ENCODE results near the gene PPM1N.
A peak's percentile ranks its signal among the peaks of the same experiment; 100 is the strongest.

The PPM1N gene

GRCh38 chr19:45485305-45486077 lies 12.8 kb upstream of the PPM1N start:
- DNase-seq: peak; percentile 39 to 98 (median 92)

GRCh38 chr19:45488708-45489107 lies 9.5 kb upstream of the PPM1N start:
- no peak for DNase-seq

GRCh38 chr19:45489216-45489855 lies 8.9 kb upstream of the PPM1N start:
- no peak for DNase-seq

GRCh38 chr19:45492137-45492626 lies 6.1 kb upstream of the PPM1N start:
- DNase-seq: no peak

- DNase-seq: peak in 35 of 58 donors; percentile 9 to 80 (median 33)
These were observed 5.4 kb upstream of the PPM1N start for GRCh38 chr19:45492627-45493470.

GRCh38 chr19:45494261-45494916 lies 3.9 kb upstream of the PPM1N start:
- no peak for DNase-seq

- DNase-seq: no peak
These were observed 3.1 kb upstream of the PPM1N start for GRCh38 chr19:45495178-45495577.

GRCh38 chr19:45496349-45496953 lies 1.8 kb upstream of the PPM1N start:
- DNase-seq: peak in 11 of 58 donors; percentile 7 to 50 (median 36)

- no peak for DNase-seq
These were observed 452 bp upstream of the PPM1N start for GRCh38 chr19:45497791-45498190.

GRCh38 chr19:45499196-45500180 lies 1.2 kb downstream of the PPM1N start:
- peak in 2 of 58 donors; percentile 21 to 27 for DNase-seq

- no peak for DNase-seq
These were observed 2.9 kb downstream of the PPM1N start for GRCh38 chr19:45500918-45501729.

- no peak for DNase-seq
These were observed 3.4 kb downstream of the PPM1N start for GRCh38 chr19:45501730-45502014.

GRCh38 chr19:45502111-45502510 lies 3.9 kb downstream of the PPM1N start:
- no peak for DNase-seq

- no peak for DNase-seq
These were observed 5.7 kb downstream of the PPM1N start for GRCh38 chr19:45503909-45504308.

GRCh38 chr19:45505151-45505995 lies 7.1 kb downstream of the PPM1N start:
- DNase-seq: no peak

GRCh38 chr19:45505996-45506245 lies 7.7 kb downstream of the PPM1N start:
- no peak for DNase-seq

GRCh38 chr19:45506246-45506988 lies 8.2 kb downstream of the PPM1N start:
- DNase-seq: peak in 56 of 58 donors; percentile 35 to 94 (median 80)
